GM12874 (cell line): ENCODE results near the gene TUBB4A.

Source experiments
- TF ChIP-seq, protein P1 (sequence below): IDR thresholded peaks from 2 replicates; pipeline ENCODE4 v1.5.1; 2011; ENCODE audit warnings: low read depth, mild to moderate bottlenecking, control low read depth, low read length, moderate library complexity; ENCODE audit not compliant: insufficient read depth

The TUBB4A gene

DNA sequence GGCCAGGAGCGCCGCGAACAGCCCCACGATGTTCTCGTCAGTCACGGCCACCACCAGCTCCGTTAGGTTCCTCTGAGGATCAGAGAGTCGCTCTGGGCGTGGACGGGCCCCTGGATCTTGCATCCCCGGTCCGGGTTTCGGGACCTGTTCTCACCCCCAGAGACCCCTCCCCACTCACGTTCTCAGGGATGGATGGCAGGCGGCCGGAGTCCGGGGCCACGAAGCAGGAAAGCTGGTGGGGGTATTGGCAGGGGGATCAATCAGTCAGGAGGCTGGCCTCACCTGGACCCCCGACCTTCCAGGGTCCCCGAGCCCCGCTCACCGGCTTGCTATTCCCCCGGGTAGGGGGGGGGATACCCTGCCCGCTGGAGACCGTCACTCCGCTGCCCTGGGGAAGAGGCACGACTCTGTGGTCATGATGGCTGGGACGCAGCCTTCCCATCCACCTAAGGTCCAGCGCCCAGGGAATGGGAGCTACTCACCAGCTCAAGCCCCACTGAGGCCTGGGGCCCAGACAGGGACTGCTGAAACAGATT is 25.1 kb downstream of the TUBB4A start:
- TF ChIP-seq, protein P1, sequence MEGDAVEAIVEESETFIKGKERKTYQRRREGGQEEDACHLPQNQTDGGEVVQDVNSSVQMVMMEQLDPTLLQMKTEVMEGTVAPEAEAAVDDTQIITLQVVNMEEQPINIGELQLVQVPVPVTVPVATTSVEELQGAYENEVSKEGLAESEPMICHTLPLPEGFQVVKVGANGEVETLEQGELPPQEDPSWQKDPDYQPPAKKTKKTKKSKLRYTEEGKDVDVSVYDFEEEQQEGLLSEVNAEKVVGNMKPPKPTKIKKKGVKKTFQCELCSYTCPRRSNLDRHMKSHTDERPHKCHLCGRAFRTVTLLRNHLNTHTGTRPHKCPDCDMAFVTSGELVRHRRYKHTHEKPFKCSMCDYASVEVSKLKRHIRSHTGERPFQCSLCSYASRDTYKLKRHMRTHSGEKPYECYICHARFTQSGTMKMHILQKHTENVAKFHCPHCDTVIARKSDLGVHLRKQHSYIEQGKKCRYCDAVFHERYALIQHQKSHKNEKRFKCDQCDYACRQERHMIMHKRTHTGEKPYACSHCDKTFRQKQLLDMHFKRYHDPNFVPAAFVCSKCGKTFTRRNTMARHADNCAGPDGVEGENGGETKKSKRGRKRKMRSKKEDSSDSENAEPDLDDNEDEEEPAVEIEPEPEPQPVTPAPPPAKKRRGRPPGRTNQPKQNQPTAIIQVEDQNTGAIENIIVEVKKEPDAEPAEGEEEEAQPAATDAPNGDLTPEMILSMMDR, result no peak

DNA sequence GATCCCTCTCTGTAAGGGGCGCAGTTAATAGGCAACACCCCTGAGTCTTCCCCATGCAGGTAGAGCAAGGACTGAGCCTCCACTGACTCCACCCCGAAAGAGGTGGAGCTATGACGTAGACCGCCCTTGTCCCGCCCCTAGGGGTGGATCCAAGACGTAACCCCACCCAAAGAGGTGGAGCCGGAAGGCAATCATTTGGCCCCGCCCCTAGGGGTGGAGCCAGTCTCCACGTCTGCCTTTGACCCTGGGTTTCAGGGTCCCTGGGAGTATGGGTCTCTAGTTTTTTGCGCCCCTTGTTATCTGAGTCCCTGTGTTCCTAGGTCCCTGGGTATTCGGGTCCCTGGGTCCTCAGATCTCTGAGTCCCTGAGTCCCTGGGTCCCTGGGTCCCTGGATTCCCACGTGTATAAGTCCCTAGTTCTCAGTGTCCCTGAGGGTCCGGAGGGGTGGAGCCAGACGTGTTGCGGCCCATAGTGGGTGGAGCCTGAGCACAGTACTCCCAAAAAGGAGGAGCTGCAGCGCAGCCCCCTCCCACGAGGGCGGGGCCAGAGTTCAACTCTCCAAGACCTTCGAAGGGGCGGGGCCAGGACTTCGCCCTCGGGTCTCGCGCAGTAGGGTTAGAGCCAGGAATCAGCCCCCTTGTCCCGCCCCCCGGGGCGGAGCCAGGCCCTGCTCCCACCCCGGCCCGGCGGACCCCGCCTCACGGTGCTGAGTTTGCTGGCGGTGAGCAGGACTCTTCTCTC is 25.8 kb downstream of the TUBB4A start:
- TF ChIP-seq, protein P1, result no peak

DNA sequence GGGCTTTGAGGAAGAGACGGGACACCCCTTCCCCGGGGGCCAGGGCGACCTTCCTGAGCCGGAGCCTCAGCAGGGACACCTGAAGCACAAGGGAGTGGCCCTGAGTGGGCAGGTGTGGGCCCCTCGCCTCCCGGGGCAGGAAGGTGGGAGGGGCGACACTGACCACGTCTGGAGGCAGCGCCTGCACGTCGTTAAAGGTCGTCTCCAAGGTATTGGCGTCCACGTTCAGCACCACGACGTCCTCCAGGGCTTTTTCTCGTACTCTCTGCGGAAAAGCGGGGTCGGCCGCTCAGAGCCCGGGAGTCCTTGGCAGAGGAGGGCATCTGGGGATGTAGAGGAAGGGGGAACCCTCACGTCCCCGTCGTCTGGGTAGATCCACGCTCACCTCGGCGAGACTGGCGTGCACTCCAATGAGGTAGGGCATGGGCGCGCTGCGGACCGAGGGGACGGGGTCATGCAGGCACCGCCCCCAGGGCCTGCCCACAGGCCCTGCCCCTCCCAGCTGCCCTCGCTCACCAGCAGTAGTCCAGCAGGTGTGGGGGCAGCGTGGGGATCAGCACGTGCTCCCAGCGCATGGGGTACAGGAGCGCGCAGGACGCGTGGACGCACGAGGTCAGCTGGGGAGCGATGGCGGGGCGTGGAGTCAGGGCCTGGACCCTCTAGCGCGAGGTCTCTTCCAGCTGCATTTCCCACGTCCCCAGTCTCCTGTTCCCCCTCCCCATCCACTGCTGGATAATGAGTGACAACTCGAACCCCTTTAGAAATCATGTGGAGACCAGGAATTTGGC is 26.6 kb downstream of the TUBB4A start:
- TF ChIP-seq, protein P1, result no peak

DNA sequence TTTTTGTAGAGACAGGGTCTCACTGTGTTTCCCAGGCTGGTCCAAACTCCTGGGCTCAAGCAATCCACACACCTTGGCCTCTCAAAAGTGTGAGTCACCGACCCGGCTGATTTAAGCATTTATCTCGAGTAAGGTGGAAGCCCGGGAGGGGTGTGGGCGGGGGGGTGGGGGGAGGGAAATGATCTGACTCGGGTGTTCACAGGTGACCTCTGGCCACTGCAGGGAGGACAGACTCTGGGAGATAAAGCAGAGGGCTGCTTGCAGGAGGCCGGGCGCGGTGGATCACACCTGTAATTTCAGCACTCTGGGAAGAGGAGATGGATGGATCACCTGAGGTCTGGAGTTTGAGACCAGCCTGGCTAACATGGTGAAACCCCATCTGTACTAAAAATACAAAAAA is 28.5 kb downstream of the TUBB4A start:
- TF ChIP-seq, protein P1, result no peak

DNA sequence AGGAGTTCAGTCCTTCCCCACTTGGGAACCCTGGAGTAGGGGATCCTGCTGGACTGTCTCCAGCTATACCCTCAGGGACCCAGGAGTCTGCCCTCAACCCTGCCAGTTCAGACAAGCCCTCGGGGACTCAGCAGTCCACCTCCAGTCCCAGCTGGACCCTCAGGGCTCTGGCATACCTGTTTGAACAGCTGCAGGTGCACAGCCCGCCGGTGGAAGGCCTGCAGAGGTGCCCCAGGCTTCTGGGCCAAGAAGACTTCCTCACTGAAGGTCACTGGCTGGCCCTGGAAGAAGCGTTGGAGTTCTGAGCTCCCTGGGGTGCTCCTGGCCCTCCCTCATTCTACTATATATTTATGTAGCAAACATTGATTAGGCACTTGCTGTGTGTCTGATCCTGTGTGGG is 29.4 kb downstream of the TUBB4A start:
- TF ChIP-seq, protein P1, result no peak

DNA sequence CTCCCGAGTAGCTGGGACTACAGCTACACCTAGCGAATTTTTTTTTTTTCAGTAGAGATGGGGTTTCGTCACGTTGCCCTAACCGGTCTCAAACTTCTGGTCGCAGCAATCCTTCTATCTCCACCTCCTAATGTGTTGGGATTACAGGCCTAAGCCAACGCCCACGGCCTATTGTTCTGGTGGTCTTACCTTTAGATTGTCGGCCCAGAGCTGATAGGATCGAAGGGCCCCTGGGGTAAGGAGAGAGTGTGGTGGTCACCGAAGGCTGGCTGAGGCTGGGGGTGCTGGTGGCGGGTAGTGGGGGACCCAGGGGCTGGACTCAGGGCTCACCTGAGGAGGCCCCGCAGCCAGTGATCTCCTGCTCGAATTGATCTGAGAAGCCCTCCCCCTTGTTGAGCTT is 31.0 kb downstream of the TUBB4A start:
- TF ChIP-seq, protein P1, result no peak

DNA sequence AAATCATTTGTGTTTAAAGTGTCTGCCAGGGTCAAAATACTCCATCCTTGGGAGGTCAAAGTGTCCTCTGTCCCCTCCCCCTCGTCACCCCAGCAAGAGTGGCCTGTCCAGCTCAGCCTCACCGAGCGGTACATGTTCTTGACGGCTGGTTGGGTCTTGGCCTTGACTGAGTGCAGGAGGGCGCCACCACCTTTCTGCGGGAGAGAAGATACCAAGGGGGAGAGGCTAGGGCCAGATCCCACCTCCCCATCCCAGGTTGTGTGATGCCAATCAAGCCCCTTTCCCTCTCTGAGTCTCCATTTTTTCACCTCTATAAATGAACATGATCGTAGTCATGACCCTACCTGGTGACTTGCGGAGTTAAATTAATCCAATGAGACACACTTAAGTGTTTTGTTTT is 31.9 kb downstream of the TUBB4A start:
- TF ChIP-seq, protein P1, result no peak
